Measurements from ENCODE around the gene KLHL6. TPM values are rescaled to one million over a fixed set of nuclear protein-coding genes. Genes with fewer than 3 reads are reported as not detected.

KLHL6 gene
- total RNA-seq, 1 experiment from 2014 or later, result not detected

DNA sequence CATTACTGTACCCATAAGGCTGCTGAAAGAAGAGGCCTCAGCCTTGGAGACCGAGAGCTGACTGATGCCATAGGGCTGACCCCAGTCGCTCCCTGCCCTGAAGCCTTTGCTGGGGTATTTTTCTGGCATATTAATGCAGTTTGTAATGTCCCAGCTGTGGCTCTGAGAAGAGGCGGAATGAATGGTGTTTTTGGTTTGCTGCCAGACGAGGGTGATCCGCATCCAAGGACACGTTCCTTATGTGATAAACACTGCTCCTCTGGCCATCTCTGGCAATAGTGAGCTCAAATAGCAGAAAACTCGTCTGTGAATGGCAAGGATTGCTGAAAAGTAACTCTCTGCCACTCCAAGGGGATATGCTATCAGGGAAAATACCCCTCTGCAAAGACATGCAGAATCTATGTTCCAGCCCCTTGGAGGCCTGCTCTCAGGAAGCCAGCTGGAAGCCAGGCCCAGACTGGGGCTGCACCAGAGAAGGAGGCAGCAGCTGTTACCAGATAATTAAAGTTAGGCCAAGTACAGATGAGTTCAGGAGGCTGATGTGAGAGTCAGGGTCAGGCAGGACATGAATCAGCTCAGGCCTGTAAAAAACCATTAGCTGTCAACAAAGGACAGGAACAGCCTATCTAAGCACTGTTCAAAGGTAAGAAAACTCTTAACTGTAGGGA, 28.9 kb upstream of the KLHL6 start:
- H3K36me3 ChIP-seq (ENCODE audit: insufficient read depth, low read length, poor library complexity, severe bottlenecking), result no peaks in the 10 kb centered on the region
- no peak overlapping the region for H3K27ac ChIP-seq (ENCODE audit: low read depth, low read length, poor library complexity, severe bottlenecking)
- H3K27me3 ChIP-seq (replicated peaks; ENCODE audit: insufficient read depth, low read depth, low read length, poor library complexity), result peaks cover 30% of the 10 kb centered on the region
- H3K4me3 ChIP-seq (ENCODE audit: low read depth, low read length, poor library complexity, severe bottlenecking), result no peak overlapping the region
- CTCF ChIA-PET, result no interaction called here
- H3K9me3 ChIP-seq (ENCODE audit: low read depth, low read length, poor library complexity, severe bottlenecking), result no peaks in the 10 kb centered on the region
- BruUV-seq (replicated peaks), result no TSS peak
- no peak for DNase-seq (ENCODE audit: low spot score)
- POLR2A ChIA-PET (ENCODE audit: low non-redundant PET), result no interaction called here
- no peaks in the 10 kb centered on the region for H3K4me1 ChIP-seq (ENCODE audit: insufficient read depth, low read length, poor library complexity, severe bottlenecking)
- intact Hi-C loops (cut with micrococcal nuclease; ENCODE audit: unreplicated experiment), result no loop called here
- TF ChIP-seq EZH2 (IDR thresholded peaks at IDR 0.05; ENCODE audit: borderline replicate concordance, low read depth, low read length, poor library complexity, severe bottlenecking), result no peak
- TF ChIP-seq, protein P1, sequence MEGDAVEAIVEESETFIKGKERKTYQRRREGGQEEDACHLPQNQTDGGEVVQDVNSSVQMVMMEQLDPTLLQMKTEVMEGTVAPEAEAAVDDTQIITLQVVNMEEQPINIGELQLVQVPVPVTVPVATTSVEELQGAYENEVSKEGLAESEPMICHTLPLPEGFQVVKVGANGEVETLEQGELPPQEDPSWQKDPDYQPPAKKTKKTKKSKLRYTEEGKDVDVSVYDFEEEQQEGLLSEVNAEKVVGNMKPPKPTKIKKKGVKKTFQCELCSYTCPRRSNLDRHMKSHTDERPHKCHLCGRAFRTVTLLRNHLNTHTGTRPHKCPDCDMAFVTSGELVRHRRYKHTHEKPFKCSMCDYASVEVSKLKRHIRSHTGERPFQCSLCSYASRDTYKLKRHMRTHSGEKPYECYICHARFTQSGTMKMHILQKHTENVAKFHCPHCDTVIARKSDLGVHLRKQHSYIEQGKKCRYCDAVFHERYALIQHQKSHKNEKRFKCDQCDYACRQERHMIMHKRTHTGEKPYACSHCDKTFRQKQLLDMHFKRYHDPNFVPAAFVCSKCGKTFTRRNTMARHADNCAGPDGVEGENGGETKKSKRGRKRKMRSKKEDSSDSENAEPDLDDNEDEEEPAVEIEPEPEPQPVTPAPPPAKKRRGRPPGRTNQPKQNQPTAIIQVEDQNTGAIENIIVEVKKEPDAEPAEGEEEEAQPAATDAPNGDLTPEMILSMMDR (conservative IDR thresholded peaks at IDR 0.05; ENCODE audit: low read depth, low read length), result no peak

DNA sequence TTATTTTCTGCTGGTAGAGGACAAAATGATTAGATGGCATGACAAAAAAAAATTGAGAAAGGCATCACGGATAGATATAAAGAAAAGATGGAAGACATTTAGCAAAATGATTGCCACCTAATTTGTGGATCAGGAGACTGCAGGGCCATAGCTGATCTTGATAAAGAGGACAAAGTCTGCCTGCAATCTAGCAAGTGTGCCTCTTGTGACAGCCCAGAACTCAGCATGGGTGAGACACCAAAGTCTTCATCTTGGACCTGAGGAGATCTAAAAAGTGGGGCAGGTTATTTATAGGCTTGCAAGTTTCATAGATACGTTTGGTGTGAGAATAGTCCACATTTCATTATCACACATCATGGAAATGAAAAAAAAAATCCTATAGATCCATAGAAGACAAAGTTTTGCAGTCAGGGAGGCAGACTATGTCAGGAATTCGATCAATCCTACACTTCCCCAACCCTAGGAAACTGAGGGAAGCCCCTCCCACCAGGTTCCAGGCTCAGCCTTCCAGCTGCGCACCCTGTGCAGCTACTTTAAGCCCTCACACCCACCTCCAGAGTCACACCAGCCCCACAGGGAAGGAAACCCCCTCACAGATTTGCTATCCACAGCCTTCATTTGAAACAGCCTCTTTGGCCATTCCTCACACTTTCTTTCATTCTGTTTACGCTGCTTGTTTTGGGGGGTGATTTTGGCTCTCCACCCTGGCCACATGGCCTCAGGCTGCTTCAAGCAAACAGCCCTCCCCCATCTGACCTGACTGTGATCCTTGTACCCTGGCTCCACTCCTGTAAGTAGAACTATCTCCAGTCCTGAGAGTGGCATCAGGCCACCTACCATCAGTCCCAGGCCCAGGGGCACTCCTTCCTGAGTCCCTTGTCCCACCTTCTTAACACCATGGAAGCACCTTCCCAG, 28.1 kb upstream of the KLHL6 start:
- H3K9me3 ChIP-seq (ENCODE audit: low read depth, low read length, poor library complexity, severe bottlenecking), result no peaks in the 10 kb centered on the region
- CTCF ChIA-PET, result no interaction called here
- H3K4me1 ChIP-seq (ENCODE audit: insufficient read depth, low read length, poor library complexity, severe bottlenecking), result no peaks in the 10 kb centered on the region
- no TSS peak for BruUV-seq (replicated peaks)
- POLR2A ChIA-PET (ENCODE audit: low non-redundant PET), result interaction anchor here (0.7 kb wide), 1 partner anchor 79 kb away, joined by 5 read pairs; no protein-coding TSS in a partner anchor
- TF ChIP-seq EZH2 (IDR thresholded peaks at IDR 0.05; ENCODE audit: borderline replicate concordance, low read depth, low read length, poor library complexity, severe bottlenecking), result no peak
- TF ChIP-seq, protein P1 (conservative IDR thresholded peaks at IDR 0.05; ENCODE audit: low read depth, low read length), result no peak
- DNase-seq (ENCODE audit: low spot score), result no peak
- no peak overlapping the region for H3K4me3 ChIP-seq (ENCODE audit: low read depth, low read length, poor library complexity, severe bottlenecking)
- no peaks in the 10 kb centered on the region for H3K36me3 ChIP-seq (ENCODE audit: insufficient read depth, low read length, poor library complexity, severe bottlenecking)
- no peak overlapping the region for H3K27ac ChIP-seq (ENCODE audit: low read depth, low read length, poor library complexity, severe bottlenecking)
- intact Hi-C loops (cut with micrococcal nuclease; ENCODE audit: unreplicated experiment), result no loop called here
- peaks cover 37% of the 10 kb centered on the region for H3K27me3 ChIP-seq (replicated peaks; ENCODE audit: insufficient read depth, low read depth, low read length, poor library complexity)

DNA sequence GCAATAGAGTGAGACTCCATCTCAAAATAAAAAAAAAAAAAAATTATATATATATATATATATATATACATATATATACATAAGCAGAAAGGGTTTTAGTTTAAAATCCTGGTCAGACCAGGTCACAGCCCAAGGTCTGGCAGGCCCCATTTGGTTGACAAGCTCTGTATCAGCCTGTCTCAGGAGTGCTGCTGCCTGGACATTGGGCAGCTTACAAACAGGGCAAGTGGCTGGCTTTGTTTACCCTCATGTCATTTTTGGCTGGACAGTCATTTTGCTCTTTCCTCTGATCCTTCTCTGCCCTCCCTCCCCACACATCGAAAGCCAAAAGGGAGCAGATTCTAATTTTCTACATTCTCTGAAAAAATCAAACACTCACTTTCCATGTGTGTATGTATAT, 26.7 kb upstream of the KLHL6 start:
- no TSS peak for BruUV-seq (replicated peaks)
- TF ChIP-seq, protein P1 (conservative IDR thresholded peaks at IDR 0.05; ENCODE audit: low read depth, low read length), result no peak
- TF ChIP-seq EZH2 (IDR thresholded peaks at IDR 0.05; ENCODE audit: borderline replicate concordance, low read depth, low read length, poor library complexity, severe bottlenecking), result no peak
- intact Hi-C loops (cut with micrococcal nuclease; ENCODE audit: unreplicated experiment), result no loop called here
- Histone ChIP-seq H3K4me3 (ENCODE audit: low read depth, low read length, poor library complexity, severe bottlenecking) (no peak overlapping the region), H3K9me3 (ENCODE audit: low read depth, low read length, poor library complexity, severe bottlenecking) (no peaks in the 10 kb centered on the region), H3K36me3 (ENCODE audit: insufficient read depth, low read length, poor library complexity, severe bottlenecking) (no peaks in the 10 kb centered on the region), H3K27ac (ENCODE audit: low read depth, low read length, poor library complexity, severe bottlenecking) (no peak overlapping the region), H3K4me1 (ENCODE audit: insufficient read depth, low read length, poor library complexity, severe bottlenecking) (peaks cover under 1% of the 10 kb centered on the region), H3K27me3 (replicated peaks; ENCODE audit: insufficient read depth, low read depth, low read length, poor library complexity) (peaks cover 50% of the 10 kb centered on the region)
- ChIA-PET CTCF (no interaction called here), POLR2A (ENCODE audit: low non-redundant PET) (no interaction called here)
- DNase-seq (ENCODE audit: low spot score), result no peak

All from A673 (cell line).